HFFc6 (cell line): ENCODE data around the gene AXIN2. TPM values are rescaled to one million over a fixed set of nuclear protein-coding genes. Genes with fewer than 3 reads are reported as not detected.

Experiments
- DNase-seq: peaks from one replicate; pipeline ENCODE4 v3.0.0-alpha.2; 2018
- H3K27ac Mint-ChIP-seq: 2 replicates; pipeline ENCODE4 v1.8.0; 2020; ENCODE audit warnings: mild to moderate bottlenecking, mixed read lengths
- H3K27me3 Mint-ChIP-seq: 2 replicates; pipeline ENCODE4 v1.8.0; 2021; ENCODE audit warnings: mild to moderate bottlenecking, moderate library complexity, mixed read lengths; ENCODE audit not compliant: insufficient read depth
- H3K36me3 Mint-ChIP-seq: 2 replicates; pipeline ENCODE4 v1.8.0; 2021; ENCODE audit warnings: low read depth, mixed read lengths
- H3K4me1 Mint-ChIP-seq: 2 replicates; pipeline ENCODE4 v1.8.0; 2020; ENCODE audit warnings: low read depth, mixed read lengths
- H3K4me3 Mint-ChIP-seq: 2 replicates; pipeline ENCODE4 v1.8.0; 2020; ENCODE audit warnings: mild to moderate bottlenecking, moderate library complexity, mixed read lengths
- H3K9me3 Mint-ChIP-seq: 2 replicates; pipeline ENCODE4 v1.8.0; 2020; ENCODE audit warnings: mild to moderate bottlenecking, mixed read lengths
- CTCF ChIP-seq: fragments of 200-600 bp; sonication (generic); IDR thresholded peaks from 2 replicates; pipeline ENCODE4 v1.5.0; 2021; ENCODE audit warnings: antibody characterized with exemption, mild to moderate bottlenecking
- total RNA-seq, 6 experiments: library from RNA; stranded (reverse); fragmentation: NEBNext Ultra II Directional; extraction: Animal tissue kit (Norgen Biotek cat#: 25700); gene quantifications; 2 replicates in 1 of 6; 3 replicates in 5 of 6; pipeline ENCODE4 v1.2.3, GENCODE V29; 2021

The AXIN2 gene
- total RNA-seq, 6 experiments from 2014 or later = 0.17 to 0.57 (median 0.39) TPM

GRCh38 chr17:65567566-65567965, 6.1 kb upstream of the AXIN2 start:
- Mint-ChIP-seq H3K4me3 (no peak overlapping the region), H3K27me3 (peaks cover 26% of the 10 kb centered on the region; the same call in 1 of the 2 replicates), H3K9me3 (no peaks in the 10 kb centered on the region), H3K27ac (no peak overlapping the region), H3K4me1 (no peaks in the 10 kb centered on the region), H3K36me3 (no peaks in the 10 kb centered on the region)
- TF ChIP-seq CTCF = no peak
- DNase-seq = no peak

- Mint-ChIP-seq H3K9me3 (no peaks in the 10 kb centered on the region), H3K4me1 (peaks cover 8% of the 10 kb centered on the region; the same call in 1 of the 2 replicates), H3K27me3 (peaks cover 22% of the 10 kb centered on the region; the same call in 1 of the 2 replicates), H3K4me3 (no peak overlapping the region), H3K36me3 (no peaks in the 10 kb centered on the region), H3K27ac (no peak overlapping the region)
- no peak for DNase-seq
- TF ChIP-seq CTCF = no peak
Measured at GRCh38 chr17:65565559-65565958, 4.1 kb upstream of the AXIN2 start.

- Mint-ChIP-seq H3K27me3 (peaks cover 22% of the 10 kb centered on the region; the same call in 1 of the 2 replicates), H3K36me3 (no peaks in the 10 kb centered on the region), H3K9me3 (no peaks in the 10 kb centered on the region), H3K4me1 (peaks cover 8% of the 10 kb centered on the region; the same call in 1 of the 2 replicates), H3K27ac (no peak overlapping the region), H3K4me3 (no peak overlapping the region)
- no peak for DNase-seq
- no peak for TF ChIP-seq CTCF
Measured at GRCh38 chr17:65564793-65565192, 3.3 kb upstream of the AXIN2 start.

GRCh38 chr17:65562206-65562531, 721 bp upstream of the AXIN2 start:
- Mint-ChIP-seq H3K27ac (no peak overlapping the region), H3K36me3 (no peaks in the 10 kb centered on the region), H3K4me1 (peaks cover 16% of the 10 kb centered on the region), H3K27me3 (peaks cover 22% of the 10 kb centered on the region), H3K9me3 (no peaks in the 10 kb centered on the region), H3K4me3 (peak overlapping the region; percentile 88)
- DNase-seq = no peak
- no peak for TF ChIP-seq CTCF

- peak overlapping the region; percentile 88 for H3K4me3 Mint-ChIP-seq
- no peaks in the 10 kb centered on the region for H3K36me3 Mint-ChIP-seq
- peak; percentile 63 for DNase-seq
Measured at GRCh38 chr17:65560628-65561451, 608 bp downstream of the AXIN2 start.

More at GRCh38 chr17:65560628-65561451, 608 bp downstream of the AXIN2 start:
- TF ChIP-seq CTCF = no peak
- H3K9me3 Mint-ChIP-seq = no peaks in the 10 kb centered on the region
- H3K27me3 Mint-ChIP-seq = peaks cover 17% of the 10 kb centered on the region
- peak overlapping the region; percentile 45; the same call in 1 of the 2 replicates for H3K27ac Mint-ChIP-seq
- peaks cover 16% of the 10 kb centered on the region for H3K4me1 Mint-ChIP-seq
